Measurements from ENCODE around the gene FYB2.

The FYB2 gene

GRCh38 chr1:56754708-56755479 is 64.3 kb downstream of the FYB2 start:
- Histone ChIP-seq H3K9me3 (replicated peaks; ENCODE audit: insufficient read depth, low read length) (no peaks in the 10 kb centered on the region), H3K4me3 (ENCODE audit: low read length) (no peak overlapping the region), H4K20me1 (ENCODE audit: insufficient read depth, low read length) (no peaks in the 10 kb centered on the region), H3K9ac (ENCODE audit: low read length) (no peak overlapping the region), H3F3A (ENCODE audit: insufficient read depth, low read length) (no peaks in the 10 kb centered on the region), H3K4me2 (ENCODE audit: low read depth, low read length) (no peak overlapping the region), H3K79me2 (ENCODE audit: low read length) (no peaks in the 10 kb centered on the region), H3K27me3 (replicated peaks; ENCODE audit: insufficient read depth, low read length) (no peaks in the 10 kb centered on the region), H3K36me3 (replicated peaks; ENCODE audit: insufficient read depth, low read length) (no peaks in the 10 kb centered on the region), H3K4me1 (ENCODE audit: low read length) (peaks cover 7% of the 10 kb centered on the region; the same call in 1 of the 2 replicates), H3K27ac (ENCODE audit: low read length) (no peak overlapping the region), H2AFZ (ENCODE audit: low read length) (no peak overlapping the region), H3K9me2 (replicated peaks; ENCODE audit: insufficient read depth, low read length) (no peaks in the 10 kb centered on the region)
- DNase-seq = no peak
- TF ChIP-seq EZH2 (optimal IDR thresholded peaks at IDR 0.05; ENCODE audit: low read depth, low read length) = no peak
- no peak for TF ChIP-seq CTCF (IDR thresholded peaks at IDR 0.05; ENCODE audit: low read length)
- TF ChIP-seq EZH2phosphoT487 (IDR thresholded peaks at IDR 0.05; ENCODE audit: low read length) = no peak

- H3K9me2 ChIP-seq (replicated peaks; ENCODE audit: insufficient read depth, low read length) = no peaks in the 10 kb centered on the region
- H3K4me2 ChIP-seq (ENCODE audit: low read depth, low read length) = no peak overlapping the region
- H3F3A ChIP-seq (ENCODE audit: insufficient read depth, low read length) = no peaks in the 10 kb centered on the region
- H3K9me3 ChIP-seq (replicated peaks; ENCODE audit: insufficient read depth, low read length) = no peaks in the 10 kb centered on the region
- TF ChIP-seq EZH2phosphoT487 (IDR thresholded peaks at IDR 0.05; ENCODE audit: low read length) = no peak
- no peak for TF ChIP-seq CTCF (IDR thresholded peaks at IDR 0.05; ENCODE audit: low read length)
- TF ChIP-seq EZH2 (optimal IDR thresholded peaks at IDR 0.05; ENCODE audit: low read depth, low read length) = no peak
- H2AFZ ChIP-seq (ENCODE audit: low read length) = no peak overlapping the region
- H3K4me1 ChIP-seq (ENCODE audit: low read length) = no peaks in the 10 kb centered on the region
- DNase-seq = no peak
- no peak overlapping the region for H3K9ac ChIP-seq (ENCODE audit: low read length)
- H3K36me3 ChIP-seq (replicated peaks; ENCODE audit: insufficient read depth, low read length) = no peaks in the 10 kb centered on the region
- H4K20me1 ChIP-seq (ENCODE audit: insufficient read depth, low read length) = no peaks in the 10 kb centered on the region
- H3K27ac ChIP-seq (ENCODE audit: low read length) = no peak overlapping the region
- no peak overlapping the region for H3K4me3 ChIP-seq (ENCODE audit: low read length)
- no peaks in the 10 kb centered on the region for H3K27me3 ChIP-seq (replicated peaks; ENCODE audit: insufficient read depth, low read length)
- no peaks in the 10 kb centered on the region for H3K79me2 ChIP-seq (ENCODE audit: low read length)
Measured at GRCh38 chr1:56745231-56745630, 74.0 kb downstream of the FYB2 start.

GRCh38 chr1:56728964-56729363 is 90.2 kb downstream of the FYB2 start:
- H3K9me2 ChIP-seq (replicated peaks; ENCODE audit: insufficient read depth, low read length) = no peaks in the 10 kb centered on the region
- no peaks in the 10 kb centered on the region for H3K9me3 ChIP-seq (replicated peaks; ENCODE audit: insufficient read depth, low read length)
- no peaks in the 10 kb centered on the region for H3K27me3 ChIP-seq (replicated peaks; ENCODE audit: insufficient read depth, low read length)
- H3K27ac ChIP-seq (ENCODE audit: low read length) = no peak overlapping the region
- H3K79me2 ChIP-seq (ENCODE audit: low read length) = no peaks in the 10 kb centered on the region
- H3K4me2 ChIP-seq (ENCODE audit: low read depth, low read length) = no peak overlapping the region
- H3K9ac ChIP-seq (ENCODE audit: low read length) = no peak overlapping the region
- peaks cover 8% of the 10 kb centered on the region; the same call in 1 of the 2 replicates for H3K4me1 ChIP-seq (ENCODE audit: low read length)
- H3K36me3 ChIP-seq (replicated peaks; ENCODE audit: insufficient read depth, low read length) = no peaks in the 10 kb centered on the region
- H2AFZ ChIP-seq (ENCODE audit: low read length) = no peak overlapping the region
- H4K20me1 ChIP-seq (ENCODE audit: insufficient read depth, low read length) = no peaks in the 10 kb centered on the region
- H3K4me3 ChIP-seq (ENCODE audit: low read length) = no peak overlapping the region
- peak; percentile 64 for DNase-seq
- no peak for TF ChIP-seq CTCF (IDR thresholded peaks at IDR 0.05; ENCODE audit: low read length)
- TF ChIP-seq EZH2phosphoT487 (IDR thresholded peaks at IDR 0.05; ENCODE audit: low read length) = no peak
- TF ChIP-seq EZH2 (optimal IDR thresholded peaks at IDR 0.05; ENCODE audit: low read depth, low read length) = no peak
- H3F3A ChIP-seq (ENCODE audit: insufficient read depth, low read length) = no peaks in the 10 kb centered on the region

Measured in MM.1S (cell line).